SK-N-MC (cell line): ENCODE data around the gene CRYGN.

Experiments used
- EZH2 ChIP-seq: fragments of 200-600 bp; sonication (generic); IDR thresholded peaks from one replicate; pipeline ENCODE4 v1.6.1; 2017; ENCODE audit warnings: antibody characterized with exemption
- FOXP2 ChIP-seq: optimal IDR thresholded peaks from 2 replicates; pipeline ENCODE3; 2011; ENCODE audit warnings: mild to moderate bottlenecking, moderate library complexity; ENCODE audit not compliant: insufficient read depth; ENCODE audit errors: extremely low read length, control extremely low read depth
- POLR2AphosphoS5 ChIP-seq: IDR thresholded peaks from 2 replicates; pipeline ENCODE4 v1.6.1; 2012; ENCODE audit warnings: mild to moderate bottlenecking, low read depth, low read length, borderline replicate concordance

DNA sequence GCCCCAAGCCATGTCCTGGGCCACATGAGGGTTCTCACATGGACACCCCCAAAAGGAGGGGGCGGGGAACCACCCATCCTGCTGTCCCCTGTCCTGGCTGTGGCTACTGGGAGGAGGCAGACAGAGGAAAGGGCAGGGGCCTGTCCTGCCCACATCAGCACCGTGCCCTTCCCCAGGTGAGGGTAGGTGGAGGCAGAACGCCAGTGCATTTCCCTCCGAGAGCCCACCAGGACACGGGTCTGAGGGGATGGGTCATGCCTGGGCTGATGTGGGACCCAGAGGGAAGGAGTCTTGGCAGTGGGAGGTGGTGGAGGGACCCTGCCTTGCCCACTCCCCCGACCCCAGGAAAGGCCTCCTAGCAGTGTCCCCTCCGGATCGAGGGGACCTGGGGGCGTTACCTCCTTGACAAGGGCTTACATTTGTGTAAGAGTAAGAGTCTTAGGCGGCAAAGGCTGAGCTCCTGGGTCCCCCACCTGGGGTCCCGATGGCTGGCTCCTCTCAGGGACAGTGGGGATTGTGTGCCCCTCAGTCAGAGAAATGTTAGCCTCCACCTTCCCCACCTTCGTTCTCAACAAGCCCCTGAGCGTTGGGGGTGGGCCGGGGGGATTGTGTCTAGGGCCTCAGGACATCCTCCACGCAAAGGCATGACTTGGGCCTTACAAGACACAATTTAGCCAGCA is 6.1 kb downstream of the CRYGN start:
- TF ChIP-seq EZH2 (no peak), POLR2AphosphoS5 (no peak), FOXP2 (no peak)
